ENCODE results near the gene SOCS2.
A peak's percentile ranks its signal among the peaks of the same experiment; 100 is the strongest.
"Not testable (repeated sequence)": the region's sequence is repeated elsewhere in the genome, so short reads cannot be mapped to it uniquely, and the experiment has no call there.

SOCS2 gene, protein sequence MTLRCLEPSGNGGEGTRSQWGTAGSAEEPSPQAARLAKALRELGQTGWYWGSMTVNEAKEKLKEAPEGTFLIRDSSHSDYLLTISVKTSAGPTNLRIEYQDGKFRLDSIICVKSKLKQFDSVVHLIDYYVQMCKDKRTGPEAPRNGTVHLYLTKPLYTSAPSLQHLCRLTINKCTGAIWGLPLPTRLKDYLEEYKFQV

DNA sequence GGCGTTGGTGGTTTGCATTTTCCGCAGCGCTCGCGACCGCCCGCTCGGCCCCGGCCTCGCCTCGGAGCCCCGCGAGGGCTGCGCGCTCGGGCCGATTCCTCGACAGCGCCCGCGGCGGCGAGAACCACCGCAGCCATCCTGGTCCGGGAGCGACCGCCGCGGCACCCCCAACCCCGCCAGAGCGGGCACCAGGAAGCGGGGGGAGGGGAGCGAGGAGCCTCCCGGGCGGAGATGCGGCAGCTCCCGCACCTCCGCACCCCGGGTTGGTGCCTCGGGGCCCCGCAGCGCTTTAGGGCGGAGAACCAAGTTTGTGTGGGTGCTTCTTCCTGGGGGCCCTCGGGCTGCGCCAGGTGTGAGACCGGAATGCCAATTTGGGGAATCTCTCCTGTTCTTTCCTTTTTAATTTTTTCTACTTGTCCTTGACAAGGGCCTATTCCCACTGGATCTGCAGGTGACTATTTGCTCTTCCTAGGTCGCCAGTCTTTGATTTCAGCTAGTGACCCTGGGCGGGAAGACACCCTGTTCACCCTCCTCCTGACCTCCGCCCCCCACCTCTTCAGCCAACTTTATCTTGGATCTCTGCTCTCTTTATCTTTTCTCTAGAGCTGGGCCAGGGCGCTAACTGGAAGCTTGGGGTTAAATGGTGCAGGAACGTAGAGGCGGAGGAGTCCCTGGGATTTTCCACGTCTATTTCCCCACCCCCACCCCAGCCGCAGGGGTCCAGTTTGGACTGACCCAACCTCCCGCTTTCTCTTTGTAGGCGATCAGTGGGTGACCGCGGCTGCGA, at the start of gene SOCS2:
TSS of gene SOCS2 (plus strand) at position 751 of the 787 bp plus-strand sequence. CDS start 223 bp downstream, outside the sequence.
- peak; percentile 44 to 75 (median 50) for DNase-seq

DNA sequence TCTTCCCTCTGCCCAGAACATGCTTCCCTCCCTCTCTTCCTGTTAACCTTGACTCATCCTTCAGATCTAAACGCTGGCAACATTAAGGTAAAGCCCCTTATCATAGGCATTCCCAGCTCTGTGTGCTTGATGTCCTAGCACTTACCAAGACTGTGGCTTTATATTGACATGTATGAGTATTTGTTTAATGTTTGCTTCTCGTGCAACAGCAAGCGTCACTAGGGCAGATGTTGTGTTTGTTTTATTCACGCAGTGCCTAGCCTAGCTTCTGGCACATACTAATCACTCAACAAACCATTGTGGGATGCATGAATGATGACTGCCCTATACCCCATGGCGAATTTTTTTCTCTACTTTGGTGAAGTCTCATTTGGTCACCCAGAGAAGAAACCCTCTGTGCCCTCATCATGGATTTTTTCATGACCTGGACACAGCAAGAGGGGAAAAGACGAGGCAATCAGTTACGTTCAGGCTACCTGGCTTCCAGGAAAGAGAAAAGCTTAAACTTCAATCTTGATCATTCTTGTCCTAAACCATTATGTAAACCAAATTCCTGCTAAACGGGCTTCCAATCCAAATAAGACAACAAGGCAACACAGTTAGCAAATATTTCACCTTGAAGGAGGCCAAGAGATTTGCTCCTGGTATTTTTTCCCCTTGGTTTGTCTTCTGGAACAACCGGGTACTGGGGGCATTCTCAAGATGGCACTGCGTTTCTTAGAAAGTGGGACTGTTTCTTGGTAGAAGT, 47.9 kb upstream of the SOCS2 start:
- no peak for DNase-seq

DNA sequence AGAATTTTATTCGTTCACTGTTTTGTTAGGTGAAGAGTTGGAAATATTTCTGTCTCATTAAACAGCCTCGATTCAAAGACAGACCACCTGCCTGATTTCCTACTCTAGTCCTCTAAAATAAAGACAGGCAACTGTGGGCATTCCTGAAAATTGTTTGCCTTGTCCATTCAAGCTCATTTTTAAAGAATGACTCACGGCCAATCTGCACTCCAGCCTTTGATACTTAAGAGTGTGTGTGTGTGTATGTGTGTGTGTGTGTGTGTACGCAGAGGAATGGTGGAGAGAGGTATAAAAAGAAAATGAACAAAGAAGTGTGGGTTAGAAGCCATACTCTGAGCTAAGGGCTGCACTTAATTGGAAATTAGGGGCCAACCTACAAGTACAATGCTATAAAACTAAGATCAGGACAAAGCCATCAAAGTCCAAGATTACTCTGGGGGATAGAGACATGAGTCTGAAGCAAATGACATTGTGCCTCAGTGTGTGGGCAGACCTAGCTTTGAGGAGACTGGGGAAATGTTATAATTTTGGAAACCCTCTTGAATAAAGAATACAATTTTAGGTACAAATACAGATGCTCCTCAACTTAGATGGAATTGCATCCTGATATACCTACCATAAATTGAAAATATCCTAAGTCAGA, 45.6 kb upstream of the SOCS2 start:
- DNase-seq, result no peak

DNA sequence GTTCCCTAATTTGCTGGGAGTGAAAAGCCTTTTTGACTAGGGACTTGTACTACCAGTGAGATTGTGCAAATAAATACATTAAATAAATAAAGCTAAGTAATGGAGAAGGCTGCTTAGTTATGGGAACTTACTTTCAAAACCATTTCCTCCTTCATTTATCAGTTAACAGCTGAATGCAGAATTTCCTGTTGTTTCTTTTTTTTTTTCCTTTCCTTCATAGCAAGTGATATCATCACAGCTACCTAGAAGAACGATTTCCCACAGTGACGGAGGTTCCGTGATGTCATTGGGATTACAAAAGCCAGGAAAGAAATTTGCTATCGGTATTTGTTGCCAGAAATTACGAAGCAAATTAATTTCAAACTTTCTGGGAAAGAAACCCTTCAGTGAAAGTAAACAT, 42.1 kb upstream of the SOCS2 start:
- peak; percentile 39 to 66 (median 55) for DNase-seq

DNA sequence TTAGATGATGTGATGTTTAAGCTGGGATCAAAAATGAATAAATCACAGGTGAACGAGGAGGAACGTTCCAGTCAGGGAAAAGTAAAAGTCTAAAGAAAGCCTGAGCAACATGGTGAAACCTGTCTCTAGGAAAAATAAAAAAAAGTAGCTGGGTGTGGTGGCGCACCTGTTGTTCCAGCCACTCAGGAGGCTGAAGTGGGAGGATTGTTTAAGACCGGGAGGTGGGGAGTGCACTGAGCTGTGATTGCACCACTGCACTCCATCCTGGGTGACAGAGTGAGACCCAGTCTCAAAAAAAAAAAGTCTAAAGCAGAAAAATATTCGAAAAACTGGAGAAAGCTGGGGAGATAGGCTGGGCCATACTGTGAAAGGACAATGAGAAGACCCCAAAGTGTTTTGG, 39.2 kb upstream of the SOCS2 start:
- DNase-seq, result no peak

DNA sequence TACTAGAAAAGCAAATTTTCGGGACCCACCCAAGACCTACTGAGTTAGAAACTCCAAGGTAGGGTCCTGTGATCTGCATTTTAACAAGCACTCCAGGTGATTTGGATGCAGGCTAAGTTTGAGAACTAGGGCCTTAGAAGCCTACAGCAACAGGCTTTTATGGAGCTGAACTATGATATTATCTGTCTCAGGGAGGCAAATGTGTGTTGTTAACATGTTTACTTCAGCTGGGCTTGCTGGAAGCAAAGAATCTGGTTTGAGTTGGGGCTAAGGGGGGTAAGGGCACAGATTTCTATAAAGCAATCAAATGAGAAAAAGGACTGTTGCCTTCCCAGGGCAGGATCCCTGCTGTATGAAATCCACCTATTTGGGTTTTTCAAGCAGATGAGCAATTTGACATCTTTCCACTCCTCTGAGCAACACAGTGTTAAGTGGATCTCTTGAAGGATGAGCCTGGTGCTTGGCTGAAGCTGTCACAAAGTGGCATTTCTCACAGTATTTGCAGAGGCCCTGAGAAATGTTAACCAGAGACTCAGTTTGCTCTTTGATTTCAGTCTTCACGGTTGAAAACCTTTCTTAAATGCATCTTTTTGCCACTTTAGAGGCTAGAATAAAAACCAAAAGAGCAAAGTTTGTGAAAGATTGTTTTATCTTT, 36.2 kb upstream of the SOCS2 start:
- DNase-seq, result no peak

DNA sequence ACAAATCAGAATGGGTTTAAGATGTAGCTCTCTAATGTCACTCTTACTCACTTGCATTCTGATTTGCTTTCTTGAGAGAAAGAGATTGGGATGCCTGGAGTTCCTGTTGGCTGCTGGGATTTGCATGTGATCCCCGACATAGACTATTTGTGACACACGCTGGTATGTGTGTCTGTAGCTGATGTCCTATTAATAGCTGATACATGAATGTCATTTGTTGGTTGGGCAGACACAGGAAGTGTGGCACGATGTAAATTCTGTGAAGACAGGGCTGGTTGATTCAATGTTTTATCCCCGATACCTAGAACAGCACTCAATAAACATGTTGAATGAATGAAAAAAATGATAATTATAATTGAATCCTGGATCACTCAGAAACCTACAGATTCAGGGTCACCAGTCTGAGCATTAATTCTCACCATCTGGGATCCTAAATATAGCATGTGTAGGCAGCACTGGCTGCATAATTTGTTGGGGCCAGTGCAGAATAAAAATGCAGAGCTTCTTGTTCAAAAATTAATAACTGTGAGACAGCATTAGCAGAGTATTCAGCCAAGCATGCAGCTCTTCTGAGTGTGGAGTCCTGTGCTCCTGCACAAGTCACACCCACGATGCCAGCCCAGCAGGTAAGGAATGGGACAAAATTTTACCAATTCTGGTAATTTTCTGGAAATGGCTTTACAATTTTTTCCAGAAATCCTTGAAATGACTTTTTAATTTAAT, 35.5 kb upstream of the SOCS2 start:
- no peak for DNase-seq

DNA sequence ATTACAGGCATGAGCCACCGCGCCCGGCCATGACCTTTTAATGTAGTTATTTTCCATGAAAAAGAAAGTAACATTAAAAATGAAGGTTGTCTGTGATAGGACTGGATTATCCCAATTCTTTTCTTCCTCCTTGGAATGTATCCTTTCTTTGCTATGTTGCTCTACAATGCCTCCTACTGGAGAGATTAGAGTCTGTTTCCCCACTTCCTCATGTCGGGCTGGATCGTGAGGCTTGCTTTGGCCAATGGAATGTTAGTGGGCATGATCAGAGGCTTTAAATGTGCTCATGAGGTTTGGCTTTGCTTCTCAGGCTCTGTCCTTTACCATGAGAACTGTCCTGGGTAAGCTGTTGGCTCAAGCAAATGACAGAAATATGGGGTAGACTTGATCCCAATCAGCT, 34.7 kb upstream of the SOCS2 start:
- no peak for DNase-seq

DNA sequence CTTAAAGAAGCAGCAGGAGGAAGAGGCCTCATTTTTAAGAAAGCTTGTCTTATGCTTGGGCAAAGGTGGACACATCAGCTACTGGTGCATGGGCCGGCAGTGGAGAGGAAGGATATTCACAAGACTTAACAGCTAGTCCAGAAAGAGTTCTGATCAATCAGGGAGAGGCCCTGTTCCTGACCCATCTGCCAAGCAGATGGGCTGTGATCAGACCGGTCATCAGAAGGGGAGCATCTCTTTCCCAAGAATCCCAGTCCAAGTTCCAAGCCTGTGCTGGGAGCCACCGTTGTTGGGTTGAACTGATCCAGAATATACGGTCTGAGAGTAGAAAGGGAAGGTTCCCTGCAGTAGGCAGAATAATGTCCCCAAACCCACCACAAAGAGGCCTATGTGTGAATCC, 32.7 kb upstream of the SOCS2 start:
- DNase-seq, result no peak

DNA sequence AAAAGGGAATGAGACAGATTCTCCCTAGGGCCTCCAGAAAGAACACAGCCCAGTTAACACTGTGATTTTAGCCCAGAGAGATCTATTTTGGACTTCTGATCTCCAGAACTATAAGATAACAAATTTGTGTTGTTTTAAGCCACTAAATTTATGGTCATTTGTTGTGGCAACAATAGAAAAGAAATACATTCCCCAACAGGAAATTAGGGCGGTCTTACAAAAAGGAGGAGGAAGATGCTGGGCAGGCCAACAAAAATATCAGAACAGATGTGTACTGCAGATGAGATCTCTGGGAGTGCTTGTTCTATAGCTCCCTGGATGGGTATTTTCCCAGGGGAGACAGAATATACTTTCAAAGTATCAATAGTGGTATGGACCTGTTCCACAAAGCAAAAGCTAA, 32.0 kb upstream of the SOCS2 start:
- DNase-seq, result no peak

DNA sequence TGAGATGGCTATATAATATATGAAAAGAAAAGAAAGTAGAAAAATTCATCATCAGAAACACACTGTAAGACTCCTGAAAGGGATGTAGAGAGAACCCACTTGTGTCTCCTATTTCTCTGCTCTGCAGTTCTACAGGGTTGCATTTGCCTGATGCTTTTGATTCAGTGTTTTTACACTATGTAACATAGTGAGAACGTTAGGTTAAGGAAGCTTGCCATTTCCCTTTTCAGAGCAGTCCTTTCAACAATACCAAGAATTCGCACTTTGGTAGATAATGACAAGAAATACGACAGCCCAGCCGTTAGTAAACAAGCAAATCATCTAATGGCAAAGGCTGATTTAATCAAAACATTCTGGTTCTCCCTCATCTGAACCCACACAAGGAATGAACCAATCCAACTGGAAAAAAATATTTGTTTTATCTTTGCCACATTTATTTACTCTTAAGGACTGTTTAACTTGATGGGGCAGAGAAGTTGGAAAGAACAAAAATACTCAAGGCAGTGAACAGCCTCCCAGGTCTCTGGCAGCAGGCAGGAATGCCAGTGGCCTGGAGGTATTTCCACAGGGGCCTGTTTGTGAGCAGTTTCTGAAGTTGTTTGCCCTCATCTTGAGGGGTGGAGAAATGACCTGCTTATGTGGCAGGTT, 30.8 kb upstream of the SOCS2 start:
- DNase-seq, result no peak

DNA sequence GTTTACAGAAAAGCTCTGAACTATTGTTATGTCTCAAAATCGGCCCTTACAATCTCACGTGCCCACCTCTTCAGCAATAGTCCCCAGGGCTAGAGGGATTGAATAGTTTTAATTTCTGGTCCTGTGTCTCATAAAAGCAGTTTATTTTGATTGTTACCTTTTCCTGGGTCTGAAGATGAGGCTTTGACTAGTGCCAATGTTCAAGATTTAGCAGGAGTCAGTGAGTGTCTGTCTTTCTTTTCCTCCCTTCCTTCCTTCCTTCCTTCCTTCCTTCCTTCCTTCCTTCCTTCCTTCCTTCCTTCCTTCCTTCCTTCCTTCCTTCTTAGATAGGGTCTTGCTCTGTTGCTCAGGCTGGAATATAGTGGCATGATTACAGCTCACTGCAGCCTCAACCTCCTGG, 24.7 kb upstream of the SOCS2 start:
- no peak for DNase-seq

DNA sequence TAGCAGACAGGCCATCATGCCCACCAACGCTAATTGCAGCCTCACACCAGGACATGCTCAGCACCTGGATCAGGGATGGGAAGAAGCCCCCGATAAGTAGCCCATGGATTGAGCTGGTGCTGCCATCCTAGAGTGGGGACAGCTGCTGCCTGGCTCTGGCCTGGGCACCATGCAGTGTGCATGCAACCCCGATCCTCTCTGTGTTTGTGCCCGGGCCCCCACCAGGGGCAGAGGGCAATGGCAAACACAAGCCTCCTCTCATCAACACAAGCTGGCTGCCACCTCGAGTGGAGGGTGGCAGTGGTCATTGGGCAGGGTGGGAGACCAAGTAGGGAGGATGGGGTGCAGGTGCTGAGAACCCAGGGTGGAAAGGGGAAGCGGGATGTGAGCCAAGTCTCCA, 23.3 kb upstream of the SOCS2 start:
- no peak for DNase-seq

DNA sequence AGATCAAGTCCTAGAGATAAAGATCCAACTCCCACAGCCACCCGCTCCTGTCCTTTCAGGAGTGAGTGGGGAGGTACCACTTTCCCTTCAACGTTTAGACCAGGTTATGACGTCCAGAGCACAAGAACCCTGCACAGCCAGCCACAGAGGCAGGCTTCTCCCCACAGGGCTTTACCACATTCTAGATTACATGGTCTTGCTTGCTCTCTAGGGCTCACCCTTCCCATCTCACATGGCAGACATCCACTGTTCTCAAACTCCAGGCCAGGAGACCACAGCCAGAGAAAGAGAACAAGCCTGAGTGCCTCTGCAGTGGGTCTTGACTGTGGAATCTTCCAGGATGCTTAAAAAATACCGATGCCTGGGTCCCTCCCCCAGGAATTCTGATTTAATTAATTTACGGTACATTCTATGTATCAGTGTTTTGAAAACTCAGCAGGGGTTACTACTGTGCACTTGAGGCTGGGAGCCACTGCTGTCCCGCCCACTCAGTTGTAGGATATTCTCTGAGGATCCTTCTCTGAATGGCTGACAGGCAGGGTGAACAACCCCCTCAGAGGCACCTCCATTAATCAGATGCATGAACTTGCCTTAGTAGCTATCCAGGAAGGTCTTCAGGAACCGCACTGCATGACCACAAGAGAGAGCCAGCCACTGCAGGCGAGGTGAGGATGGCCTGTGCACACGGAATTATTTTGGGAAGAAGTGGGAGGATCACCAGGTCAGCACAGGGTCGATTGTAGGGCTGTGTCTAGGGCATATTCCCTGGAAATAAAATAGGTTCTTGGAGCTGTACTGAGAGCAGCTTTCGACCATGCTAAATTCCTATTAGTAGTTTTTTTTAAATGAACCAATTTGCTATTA, 21.5 kb upstream of the SOCS2 start:
- no peak for DNase-seq

DNA sequence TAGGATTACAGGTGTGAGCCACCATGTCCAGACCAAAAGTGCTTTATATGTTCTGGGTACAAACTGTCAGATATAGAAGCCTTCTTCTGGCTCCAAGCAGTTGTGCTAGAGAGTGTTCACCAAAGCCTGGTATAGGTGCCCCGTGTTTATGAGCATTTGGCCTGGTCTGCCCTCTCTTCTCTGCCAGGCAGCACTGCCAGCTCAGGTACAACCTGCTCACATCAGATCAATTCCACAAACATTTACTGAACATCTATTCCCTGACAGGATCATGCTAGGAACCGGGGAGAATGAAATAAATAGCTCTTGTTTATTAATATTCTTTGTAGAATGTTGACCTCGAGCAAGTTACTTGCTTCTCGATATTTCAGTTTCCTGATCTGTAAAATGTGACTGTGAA, 20.0 kb upstream of the SOCS2 start:
- no peak for DNase-seq

DNA sequence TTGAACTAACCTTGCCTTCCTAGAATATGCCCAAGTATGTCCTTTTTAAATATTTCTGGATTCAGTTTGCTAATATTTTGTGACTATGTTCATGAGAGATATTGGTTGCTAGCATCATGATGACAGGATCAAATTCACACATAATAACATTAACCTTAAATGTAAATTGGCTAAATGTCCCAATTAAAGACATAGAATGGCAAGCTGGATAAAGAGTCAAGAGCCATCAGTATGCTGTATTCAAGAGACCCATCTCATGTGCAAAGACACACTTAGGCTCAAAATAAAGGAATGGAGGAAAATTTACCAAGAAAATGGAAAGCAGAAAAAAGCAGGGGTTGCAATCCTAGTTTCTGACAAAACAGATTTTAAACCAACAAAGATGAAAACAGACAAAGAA, 14.6 kb upstream of the SOCS2 start:
- not testable (repeated sequence) for DNase-seq

DNA sequence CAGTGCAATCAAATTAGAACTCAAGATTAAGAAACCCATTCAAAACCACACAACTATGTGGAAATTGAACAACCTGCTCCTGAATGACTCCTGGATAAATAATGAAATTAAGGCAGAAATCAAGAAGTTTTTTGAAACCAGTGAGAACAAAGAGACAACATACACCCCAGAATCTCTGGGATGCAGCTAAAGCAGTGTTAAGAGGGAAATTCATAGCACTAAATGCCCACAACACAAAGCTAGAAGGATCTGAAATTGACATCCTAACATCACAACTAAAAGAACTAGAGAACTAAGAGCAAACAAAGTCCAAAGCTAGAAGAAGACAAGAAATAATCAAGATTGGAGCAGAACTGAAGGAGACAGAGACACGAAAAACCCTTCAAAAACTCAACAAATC, 13.8 kb upstream of the SOCS2 start:
- DNase-seq, result not testable (repeated sequence)

DNA sequence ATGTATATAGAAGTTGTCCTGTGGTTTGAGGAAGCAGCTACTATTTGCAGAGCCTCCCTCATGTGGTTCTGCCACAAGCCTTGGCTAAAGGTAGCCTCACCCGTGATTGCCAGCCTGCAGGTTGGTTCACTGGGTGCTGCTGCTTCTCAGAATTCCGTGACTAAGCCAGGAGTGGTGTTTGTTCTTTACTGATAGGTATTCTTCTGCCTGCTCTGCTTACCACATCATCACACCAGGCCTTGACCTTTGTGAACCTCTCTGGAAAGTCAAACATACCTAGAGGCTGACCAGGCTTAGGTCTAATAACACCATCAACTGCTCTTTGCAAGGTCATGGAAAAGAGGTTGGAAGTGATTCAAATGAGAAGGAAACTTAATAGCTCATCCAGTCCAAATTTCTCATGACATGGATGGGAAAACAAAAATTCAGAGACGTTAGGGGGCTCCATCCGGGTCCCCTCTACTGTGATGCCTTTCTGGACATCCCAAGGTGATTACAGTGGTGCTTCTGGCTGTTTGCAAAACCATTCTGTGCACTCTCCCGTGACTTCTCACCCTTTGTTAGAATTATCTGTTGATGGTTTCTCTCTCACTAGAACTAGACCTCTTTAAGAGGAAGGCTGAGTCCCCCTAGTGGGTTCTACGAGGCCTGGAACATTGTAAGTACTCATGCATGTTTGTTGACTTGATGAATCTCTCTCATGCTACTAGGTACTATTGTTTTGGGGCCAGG, 8.5 kb upstream of the SOCS2 start:
- DNase-seq, result no peak

DNA sequence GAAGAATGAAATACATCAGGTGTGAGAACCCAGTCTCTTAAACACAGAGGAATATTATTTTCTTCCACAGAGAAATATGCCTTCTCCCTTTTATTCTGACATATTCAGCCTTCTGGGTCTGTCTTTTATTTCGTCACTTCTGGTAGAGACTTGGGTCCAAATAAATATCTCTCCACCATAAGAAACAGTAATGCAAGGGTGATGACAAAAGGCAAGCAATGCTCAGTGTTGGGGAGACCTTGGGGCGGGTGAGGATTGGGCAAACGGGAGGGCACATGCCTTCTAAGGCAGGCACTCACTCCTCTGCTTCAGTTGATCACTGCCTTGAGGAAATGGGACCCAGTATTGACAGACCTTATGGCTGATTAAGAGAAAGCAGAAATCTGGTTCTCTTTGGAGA, 6.7 kb upstream of the SOCS2 start:
- no peak for DNase-seq

DNA sequence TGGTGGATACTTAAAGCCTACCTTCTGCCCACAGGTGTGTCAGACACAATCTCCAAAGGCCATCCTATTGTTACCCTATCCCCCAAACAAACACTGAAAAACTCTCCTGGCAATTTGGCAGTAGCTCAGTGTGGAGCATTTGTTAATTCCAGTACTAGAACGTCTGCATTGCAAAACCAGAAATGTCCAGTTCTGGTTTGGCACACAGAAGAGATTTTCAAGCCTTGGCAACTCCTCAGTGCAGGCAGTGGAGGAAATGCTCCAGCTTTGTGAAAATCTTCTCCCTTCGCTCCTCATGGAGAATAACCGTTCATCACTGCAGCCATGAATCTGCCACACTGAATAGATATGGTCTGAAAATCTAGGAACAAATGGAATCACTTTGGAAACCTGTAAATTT, 5.3 kb upstream of the SOCS2 start:
- no peak for DNase-seq
